Measurements from ENCODE around the gene CHRNB2.

The CHRNB2 gene, protein sequence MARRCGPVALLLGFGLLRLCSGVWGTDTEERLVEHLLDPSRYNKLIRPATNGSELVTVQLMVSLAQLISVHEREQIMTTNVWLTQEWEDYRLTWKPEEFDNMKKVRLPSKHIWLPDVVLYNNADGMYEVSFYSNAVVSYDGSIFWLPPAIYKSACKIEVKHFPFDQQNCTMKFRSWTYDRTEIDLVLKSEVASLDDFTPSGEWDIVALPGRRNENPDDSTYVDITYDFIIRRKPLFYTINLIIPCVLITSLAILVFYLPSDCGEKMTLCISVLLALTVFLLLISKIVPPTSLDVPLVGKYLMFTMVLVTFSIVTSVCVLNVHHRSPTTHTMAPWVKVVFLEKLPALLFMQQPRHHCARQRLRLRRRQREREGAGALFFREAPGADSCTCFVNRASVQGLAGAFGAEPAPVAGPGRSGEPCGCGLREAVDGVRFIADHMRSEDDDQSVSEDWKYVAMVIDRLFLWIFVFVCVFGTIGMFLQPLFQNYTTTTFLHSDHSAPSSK

DNA sequence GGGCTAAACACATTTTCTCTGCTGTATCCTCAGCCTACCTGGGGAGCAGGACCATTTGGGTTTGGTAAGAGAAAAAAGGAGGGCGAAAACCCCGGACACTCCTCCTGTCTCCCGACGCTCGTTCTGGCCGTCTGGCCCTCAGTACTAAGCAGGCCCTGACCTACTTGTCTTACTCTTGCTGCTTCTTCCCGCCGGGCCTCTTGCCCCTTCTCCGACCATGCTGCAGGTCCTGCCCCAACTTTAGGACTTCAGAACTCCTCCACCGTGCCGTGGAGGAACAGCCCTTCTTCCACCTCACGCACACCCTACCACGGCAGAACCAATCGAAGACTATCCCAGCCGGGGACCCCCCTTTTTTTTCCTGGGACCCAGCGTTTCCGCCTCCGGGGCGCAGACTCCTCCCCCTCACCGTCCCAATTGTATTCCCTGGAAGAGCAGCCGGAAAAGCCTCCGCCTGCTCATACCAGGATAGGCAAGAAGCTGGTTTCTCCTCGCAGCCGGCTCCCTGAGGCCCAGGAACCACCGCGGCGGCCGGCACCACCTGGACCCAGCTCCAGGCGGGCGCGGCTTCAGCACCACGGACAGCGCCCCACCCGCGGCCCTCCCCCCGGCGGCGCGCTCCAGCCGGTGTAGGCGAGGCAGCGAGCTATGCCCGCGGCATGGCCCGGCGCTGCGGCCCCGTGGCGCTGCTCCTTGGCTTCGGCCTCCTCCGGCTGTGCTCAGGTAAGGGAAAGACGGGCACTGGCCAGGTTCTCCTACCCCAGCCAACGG lies at the start of gene CHRNB2:
Gene CHRNB2 (plus strand): TSS at position 393 of the 771 bp plus-strand sequence. CDS start 267 bp downstream, at position 660.
- no peaks in the 10 kb centered on the region for H3K36me3 ChIP-seq (ENCODE audit: control insufficient read depth, insufficient read depth, low read length)
- no peak within 1 kb of the TSS for H3K4me3 ChIP-seq (ENCODE audit: low read depth, low read length)
- TF ChIP-seq, protein P1, sequence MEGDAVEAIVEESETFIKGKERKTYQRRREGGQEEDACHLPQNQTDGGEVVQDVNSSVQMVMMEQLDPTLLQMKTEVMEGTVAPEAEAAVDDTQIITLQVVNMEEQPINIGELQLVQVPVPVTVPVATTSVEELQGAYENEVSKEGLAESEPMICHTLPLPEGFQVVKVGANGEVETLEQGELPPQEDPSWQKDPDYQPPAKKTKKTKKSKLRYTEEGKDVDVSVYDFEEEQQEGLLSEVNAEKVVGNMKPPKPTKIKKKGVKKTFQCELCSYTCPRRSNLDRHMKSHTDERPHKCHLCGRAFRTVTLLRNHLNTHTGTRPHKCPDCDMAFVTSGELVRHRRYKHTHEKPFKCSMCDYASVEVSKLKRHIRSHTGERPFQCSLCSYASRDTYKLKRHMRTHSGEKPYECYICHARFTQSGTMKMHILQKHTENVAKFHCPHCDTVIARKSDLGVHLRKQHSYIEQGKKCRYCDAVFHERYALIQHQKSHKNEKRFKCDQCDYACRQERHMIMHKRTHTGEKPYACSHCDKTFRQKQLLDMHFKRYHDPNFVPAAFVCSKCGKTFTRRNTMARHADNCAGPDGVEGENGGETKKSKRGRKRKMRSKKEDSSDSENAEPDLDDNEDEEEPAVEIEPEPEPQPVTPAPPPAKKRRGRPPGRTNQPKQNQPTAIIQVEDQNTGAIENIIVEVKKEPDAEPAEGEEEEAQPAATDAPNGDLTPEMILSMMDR (IDR thresholded peaks at IDR 0.05) = no peak
- peak within 1 kb of the TSS; percentile 38 for H3K4me2 ChIP-seq (ENCODE audit: low read length)
- H3K9me3 ChIP-seq (ENCODE audit: control insufficient read depth, low read length) = no peaks in the 10 kb centered on the region
- H3K4me1 ChIP-seq = no peaks in the 10 kb centered on the region
- no peaks in the 10 kb centered on the region for H3K79me2 ChIP-seq
- peak within 1 kb of the TSS; percentile 42 for H2AFZ ChIP-seq
- H3K27me3 ChIP-seq (ENCODE audit: control insufficient read depth, insufficient read depth, low read length) = no peaks in the 10 kb centered on the region
- H3K9ac ChIP-seq = peak within 1 kb of the TSS; percentile 6
- peak within 1 kb of the TSS; percentile 34 for H3K27ac ChIP-seq

DNA sequence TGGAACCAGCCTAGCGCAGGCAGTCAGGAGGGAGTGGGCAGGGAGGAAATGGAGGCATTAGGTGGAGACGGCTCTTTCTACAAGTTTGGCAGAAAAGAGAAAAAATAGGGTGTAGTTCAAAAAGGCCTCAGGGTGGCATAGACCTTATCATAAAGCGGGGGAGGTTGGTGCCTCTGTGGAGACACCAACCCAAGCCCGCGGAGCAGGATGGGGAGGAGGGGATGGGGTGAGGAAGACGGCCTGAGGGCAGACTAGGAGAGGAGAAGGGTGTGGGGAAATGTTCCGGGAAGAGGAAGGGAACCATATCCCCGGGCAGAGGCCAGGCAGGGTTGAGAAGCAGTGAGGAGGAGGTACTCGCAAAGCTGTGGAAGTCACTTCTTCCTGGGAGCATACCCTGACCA lies 48.0 kb upstream of the CHRNB2 start:
- H3K27ac ChIP-seq = no peak overlapping the region

DNA sequence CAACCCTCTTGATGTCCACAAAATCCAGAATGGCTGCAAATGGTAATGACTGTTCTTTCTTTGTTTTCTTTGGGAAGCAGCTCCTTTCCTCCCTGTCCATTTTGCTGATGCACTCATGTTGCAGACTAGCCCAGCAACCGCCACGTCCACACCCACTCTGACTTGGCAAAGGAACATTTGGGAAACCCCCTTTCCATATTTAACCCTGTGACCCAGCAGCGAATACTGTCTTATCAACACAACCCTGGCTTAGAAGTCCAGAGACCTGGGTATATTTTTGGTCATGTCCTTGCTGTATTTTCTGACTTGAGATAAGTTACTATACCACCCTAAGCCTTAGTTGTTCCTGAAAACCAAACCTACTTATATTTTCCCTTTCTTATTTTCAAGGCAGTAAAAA lies 47.2 kb upstream of the CHRNB2 start:
- Histone ChIP-seq H3K27ac (no peak overlapping the region), H3K27me3 (ENCODE audit: control insufficient read depth, insufficient read depth, low read length) (no peaks in the 10 kb centered on the region), H3K4me1 (no peaks in the 10 kb centered on the region), H3K36me3 (ENCODE audit: control insufficient read depth, insufficient read depth, low read length) (no peaks in the 10 kb centered on the region), H3K4me3 (ENCODE audit: low read depth, low read length) (no peak overlapping the region), H3K4me2 (ENCODE audit: low read length) (no peak overlapping the region), H2AFZ (no peak overlapping the region), H3K9ac (no peak overlapping the region), H3K79me2 (no peaks in the 10 kb centered on the region), H3K9me3 (ENCODE audit: control insufficient read depth, low read length) (no peaks in the 10 kb centered on the region)
- TF ChIP-seq, protein P1 (IDR thresholded peaks at IDR 0.05) = no peak

More for the DNA sequence above, 48.0 kb upstream of the CHRNB2 start:
- no peak overlapping the region for H2AFZ ChIP-seq
- H3K79me2 ChIP-seq = no peaks in the 10 kb centered on the region
- no peaks in the 10 kb centered on the region for H3K27me3 ChIP-seq (ENCODE audit: control insufficient read depth, insufficient read depth, low read length)
- no peaks in the 10 kb centered on the region for H3K9me3 ChIP-seq (ENCODE audit: control insufficient read depth, low read length)
- no peaks in the 10 kb centered on the region for H3K4me1 ChIP-seq
- H3K4me2 ChIP-seq (ENCODE audit: low read length) = no peak overlapping the region
- H3K9ac ChIP-seq = no peak overlapping the region
- TF ChIP-seq, protein P1 (IDR thresholded peaks at IDR 0.05) = no peak
- no peaks in the 10 kb centered on the region for H3K36me3 ChIP-seq (ENCODE audit: control insufficient read depth, insufficient read depth, low read length)
- no peak overlapping the region for H3K4me3 ChIP-seq (ENCODE audit: low read depth, low read length)

DNA sequence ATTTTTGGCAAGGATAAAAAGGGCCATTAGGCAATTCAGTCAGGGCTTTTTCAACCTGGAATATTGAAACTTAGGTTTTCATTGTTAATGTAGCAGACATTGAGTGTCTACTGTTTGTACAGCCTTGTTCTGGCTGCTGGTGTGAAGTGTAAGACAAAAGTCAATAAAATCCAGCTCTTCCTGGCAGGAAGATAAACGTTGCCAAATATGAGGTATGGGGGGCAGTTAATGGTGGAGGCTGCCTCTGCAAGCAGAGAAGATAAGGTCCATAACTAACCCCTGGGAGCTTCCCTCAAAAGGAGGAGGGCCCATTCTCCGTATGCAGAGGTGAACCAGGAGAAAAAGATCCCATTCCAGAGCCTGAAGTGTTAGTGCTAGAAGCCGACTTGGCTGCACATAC lies 45.9 kb upstream of the CHRNB2 start:
- no peaks in the 10 kb centered on the region for H3K27me3 ChIP-seq (ENCODE audit: control insufficient read depth, insufficient read depth, low read length)
- H3K9me3 ChIP-seq (ENCODE audit: control insufficient read depth, low read length) = no peaks in the 10 kb centered on the region
- TF ChIP-seq, protein P1 (IDR thresholded peaks at IDR 0.05) = no peak
- H3K27ac ChIP-seq = no peak overlapping the region
- H3K4me3 ChIP-seq (ENCODE audit: low read depth, low read length) = no peak overlapping the region
- H2AFZ ChIP-seq = no peak overlapping the region
- H3K79me2 ChIP-seq = no peaks in the 10 kb centered on the region
- no peaks in the 10 kb centered on the region for H3K4me1 ChIP-seq
- H3K4me2 ChIP-seq (ENCODE audit: low read length) = no peak overlapping the region
- no peaks in the 10 kb centered on the region for H3K36me3 ChIP-seq (ENCODE audit: control insufficient read depth, insufficient read depth, low read length)
- H3K9ac ChIP-seq = no peak overlapping the region

Measured in parathyroid adenoma (tissue), 2 donors.